Endothelial cell (in vitro differentiated cells): ENCODE results near the gene BEST3. TPM values are rescaled to one million over a fixed set of nuclear protein-coding genes. Genes with fewer than 3 reads are reported as not detected.

Experiments
- DNase-seq: peaks from one replicate; pipeline ENCODE4 v3.0.0; 2021; ENCODE audit warnings: low spot score
- H3K27ac Mint-ChIP-seq: one replicate; pipeline ENCODE4 v1.8.0; 2021; ENCODE audit warnings: mixed read lengths, inconsistent platforms; ENCODE audit not compliant: unreplicated experiment
- H3K27me3 Mint-ChIP-seq: one replicate; pipeline ENCODE4 v1.8.0; 2021; ENCODE audit warnings: mild to moderate bottlenecking, moderate library complexity, mixed read lengths, inconsistent platforms; ENCODE audit not compliant: unreplicated experiment
- H3K36me3 Mint-ChIP-seq: one replicate; pipeline ENCODE4 v1.8.0; 2021; ENCODE audit warnings: mild to moderate bottlenecking, low read depth, mixed read lengths, inconsistent platforms; ENCODE audit not compliant: unreplicated experiment
- H3K4me1 Mint-ChIP-seq: one replicate; pipeline ENCODE4 v1.8.0; 2021; ENCODE audit warnings: mild to moderate bottlenecking, mixed read lengths, inconsistent platforms; ENCODE audit not compliant: unreplicated experiment
- H3K4me3 Mint-ChIP-seq: one replicate; pipeline ENCODE4 v1.8.0; 2021; ENCODE audit warnings: mild to moderate bottlenecking, mixed read lengths, inconsistent platforms; ENCODE audit not compliant: unreplicated experiment
- H3K9me3 Mint-ChIP-seq: one replicate; pipeline ENCODE4 v1.8.0; 2021; ENCODE audit warnings: mixed read lengths, inconsistent platforms; ENCODE audit not compliant: unreplicated experiment
- CTCF ChIP-seq: fragments of 200-600 bp; sonication (generic); IDR thresholded peaks from one replicate; pipeline ENCODE4 v1.5.0; 2021; ENCODE audit warnings: antibody characterized with exemption; ENCODE audit not compliant: unreplicated experiment
- total RNA-seq: library from RNA; stranded (reverse); fragmentation: NEBNext Ultra II Directional; extraction: Animal tissue kit (Norgen Biotek cat#: 25700); gene quantifications from one replicate; pipeline ENCODE4 v1.2.1, GENCODE V29; 2021; ENCODE audit not compliant: unreplicated experiment

Gene BEST3
- total RNA-seq, 1 donor from 2014 or later: not detected

- no peak overlapping the region for H3K4me3 Mint-ChIP-seq
- H3K4me1 Mint-ChIP-seq: no peaks in the 10 kb centered on the region
- no peaks in the 10 kb centered on the region for H3K27me3 Mint-ChIP-seq
- no peak overlapping the region for H3K27ac Mint-ChIP-seq
- no peak for TF ChIP-seq CTCF
- H3K9me3 Mint-ChIP-seq: no peaks in the 10 kb centered on the region
- H3K36me3 Mint-ChIP-seq: no peaks in the 10 kb centered on the region
- DNase-seq: no peak
Observed at GRCh38 chr12:69653703-69654102, 45.4 kb downstream of the BEST3 start.

GRCh38 chr12:69651922-69652321, 47.2 kb downstream of the BEST3 start:
- Mint-ChIP-seq H3K4me3 (no peak overlapping the region), H3K36me3 (no peaks in the 10 kb centered on the region), H3K9me3 (no peaks in the 10 kb centered on the region), H3K27ac (no peak overlapping the region), H3K4me1 (no peaks in the 10 kb centered on the region), H3K27me3 (no peaks in the 10 kb centered on the region)
- TF ChIP-seq CTCF: no peak
- no peak for DNase-seq

- Mint-ChIP-seq H3K27me3 (no peaks in the 10 kb centered on the region), H3K27ac (no peak overlapping the region), H3K36me3 (no peaks in the 10 kb centered on the region), H3K4me3 (no peak overlapping the region), H3K4me1 (no peaks in the 10 kb centered on the region), H3K9me3 (no peaks in the 10 kb centered on the region)
- DNase-seq: no peak
- no peak for TF ChIP-seq CTCF
Observed at GRCh38 chr12:69649529-69649928, 49.6 kb downstream of the BEST3 start.

GRCh38 chr12:69648476-69648875, 50.6 kb downstream of the BEST3 start:
- H3K27ac Mint-ChIP-seq: no peak overlapping the region
- DNase-seq: no peak

GRCh38 chr12:69647178-69647577, 51.9 kb downstream of the BEST3 start:
- no peaks in the 10 kb centered on the region for H3K9me3 Mint-ChIP-seq
- no peak overlapping the region for H3K27ac Mint-ChIP-seq
- H3K4me1 Mint-ChIP-seq: no peaks in the 10 kb centered on the region
- H3K36me3 Mint-ChIP-seq: no peaks in the 10 kb centered on the region
- no peak for DNase-seq
- peaks cover 2% of the 10 kb centered on the region for H3K27me3 Mint-ChIP-seq
- no peak overlapping the region for H3K4me3 Mint-ChIP-seq
- TF ChIP-seq CTCF: no peak

More at GRCh38 chr12:69648476-69648875, 50.6 kb downstream of the BEST3 start:
- H3K4me1 Mint-ChIP-seq: no peaks in the 10 kb centered on the region
- H3K4me3 Mint-ChIP-seq: no peak overlapping the region
- no peaks in the 10 kb centered on the region for H3K36me3 Mint-ChIP-seq
- TF ChIP-seq CTCF: no peak
- no peaks in the 10 kb centered on the region for H3K9me3 Mint-ChIP-seq
- no peaks in the 10 kb centered on the region for H3K27me3 Mint-ChIP-seq
